GM21423 (cell line): ENCODE data around the gene SYNJ2.

Experiments used
- ATAC-seq: cut with Tn5 transposase; IDR thresholded peaks from one replicate; pipeline ENCODE4 v1.9.1; 2021; ENCODE audit warnings: mild to moderate bottlenecking, moderate library complexity; ENCODE audit not compliant: unreplicated experiment

Gene SYNJ2

GRCh38 chr6:158024566-158025297 is 43.1 kb downstream of the SYNJ2 start:
- no peak for ATAC-seq

- ATAC-seq: peak; percentile 59
Observed at GRCh38 chr6:158026054-158026900, 44.6 kb downstream of the SYNJ2 start.

- no peak for ATAC-seq
Observed at GRCh38 chr6:158026901-158027589, 45.4 kb downstream of the SYNJ2 start.

- no peak for ATAC-seq
Observed at GRCh38 chr6:158027590-158028285, 46.1 kb downstream of the SYNJ2 start.

- no peak for ATAC-seq
Observed at GRCh38 chr6:158028421-158028820, 46.8 kb downstream of the SYNJ2 start.

- ATAC-seq: no peak
Observed at GRCh38 chr6:158028876-158029275, 47.2 kb downstream of the SYNJ2 start.

GRCh38 chr6:158029668-158030230 is 48.1 kb downstream of the SYNJ2 start:
- no peak for ATAC-seq

- no peak for ATAC-seq
Observed at GRCh38 chr6:158030380-158031300, 49.0 kb downstream of the SYNJ2 start.

GRCh38 chr6:158031381-158032353 is 50.0 kb downstream of the SYNJ2 start:
- ATAC-seq: peak; percentile 55

GRCh38 chr6:158032354-158032733 is 50.7 kb downstream of the SYNJ2 start:
- ATAC-seq: no peak

- ATAC-seq: no peak
Observed at GRCh38 chr6:158033077-158033750, 51.6 kb downstream of the SYNJ2 start.

- ATAC-seq: no peak
Observed at GRCh38 chr6:158033751-158034702, 52.4 kb downstream of the SYNJ2 start.

GRCh38 chr6:158036261-158036660 is 54.6 kb downstream of the SYNJ2 start:
- no peak for ATAC-seq

GRCh38 chr6:158037021-158037420 is 55.4 kb downstream of the SYNJ2 start:
- ATAC-seq: no peak

GRCh38 chr6:158037771-158038170 is 56.1 kb downstream of the SYNJ2 start:
- ATAC-seq: no peak

GRCh38 chr6:158038291-158039177 is 56.9 kb downstream of the SYNJ2 start:
- ATAC-seq: no peak
